ENCODE results near the gene FGF3.

Gene FGF3

DNA sequence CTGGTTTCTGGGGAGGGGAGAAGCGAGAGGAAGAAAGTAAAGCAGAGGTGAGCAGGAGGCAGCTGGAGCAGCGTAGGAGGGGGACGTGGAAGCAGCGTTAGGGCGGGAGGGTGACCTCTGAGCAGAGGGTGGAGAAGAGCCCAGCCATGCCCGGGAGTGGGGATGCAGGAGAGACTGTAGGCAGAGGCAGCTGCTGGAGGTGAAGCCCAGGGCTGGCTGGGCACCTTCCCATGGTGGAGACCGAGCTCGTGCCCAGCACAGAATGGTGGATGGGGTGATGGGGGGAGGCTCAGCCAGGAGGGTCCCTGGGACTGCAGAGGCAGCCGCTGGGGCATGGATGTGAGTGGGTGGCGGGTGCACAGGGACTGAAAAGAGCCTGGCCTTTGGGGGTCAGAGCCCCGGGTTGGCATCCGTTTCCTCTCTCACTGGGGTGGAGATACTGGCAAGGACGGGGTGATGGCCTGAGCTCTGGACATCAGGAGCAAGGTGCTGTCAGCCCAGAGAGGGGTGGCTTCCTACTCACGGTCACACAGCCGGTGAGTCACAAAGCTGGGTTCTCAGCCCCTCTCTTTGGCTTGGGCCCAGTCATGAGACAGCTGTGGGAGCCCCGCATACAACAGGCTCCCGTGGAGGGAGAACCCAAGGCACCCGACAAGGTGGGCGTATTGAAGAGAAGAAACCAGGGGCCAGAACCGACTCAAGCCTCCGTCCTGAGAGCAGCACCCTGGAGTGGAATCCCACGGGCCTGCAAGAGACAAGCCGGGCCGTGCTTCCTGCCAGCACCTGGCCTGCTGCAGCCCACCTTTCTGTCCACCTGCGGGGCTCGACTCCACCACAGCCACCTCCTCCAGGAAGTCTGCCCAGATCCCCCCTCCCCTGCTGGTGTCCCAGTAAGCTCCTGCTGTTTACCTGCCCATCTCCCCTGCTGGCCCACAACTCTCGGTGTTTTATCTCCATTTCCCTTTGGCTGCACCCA, 45.8 kb upstream of the FGF3 start:
- in situ Hi-C loops (cut with MboI; ENCODE audit: low pct_unique_long_range_greater_than_20kb, low sequenced_read_pairs, unreplicated experiment) = no loop called here
- DNase-seq (ENCODE audit: low spot score) = no peak
- TF ChIP-seq, protein P1, sequence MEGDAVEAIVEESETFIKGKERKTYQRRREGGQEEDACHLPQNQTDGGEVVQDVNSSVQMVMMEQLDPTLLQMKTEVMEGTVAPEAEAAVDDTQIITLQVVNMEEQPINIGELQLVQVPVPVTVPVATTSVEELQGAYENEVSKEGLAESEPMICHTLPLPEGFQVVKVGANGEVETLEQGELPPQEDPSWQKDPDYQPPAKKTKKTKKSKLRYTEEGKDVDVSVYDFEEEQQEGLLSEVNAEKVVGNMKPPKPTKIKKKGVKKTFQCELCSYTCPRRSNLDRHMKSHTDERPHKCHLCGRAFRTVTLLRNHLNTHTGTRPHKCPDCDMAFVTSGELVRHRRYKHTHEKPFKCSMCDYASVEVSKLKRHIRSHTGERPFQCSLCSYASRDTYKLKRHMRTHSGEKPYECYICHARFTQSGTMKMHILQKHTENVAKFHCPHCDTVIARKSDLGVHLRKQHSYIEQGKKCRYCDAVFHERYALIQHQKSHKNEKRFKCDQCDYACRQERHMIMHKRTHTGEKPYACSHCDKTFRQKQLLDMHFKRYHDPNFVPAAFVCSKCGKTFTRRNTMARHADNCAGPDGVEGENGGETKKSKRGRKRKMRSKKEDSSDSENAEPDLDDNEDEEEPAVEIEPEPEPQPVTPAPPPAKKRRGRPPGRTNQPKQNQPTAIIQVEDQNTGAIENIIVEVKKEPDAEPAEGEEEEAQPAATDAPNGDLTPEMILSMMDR (IDR thresholded peaks at IDR 0.05; ENCODE audit: extremely low read depth, insufficient read depth, missing control alignments) = no peak

DNA sequence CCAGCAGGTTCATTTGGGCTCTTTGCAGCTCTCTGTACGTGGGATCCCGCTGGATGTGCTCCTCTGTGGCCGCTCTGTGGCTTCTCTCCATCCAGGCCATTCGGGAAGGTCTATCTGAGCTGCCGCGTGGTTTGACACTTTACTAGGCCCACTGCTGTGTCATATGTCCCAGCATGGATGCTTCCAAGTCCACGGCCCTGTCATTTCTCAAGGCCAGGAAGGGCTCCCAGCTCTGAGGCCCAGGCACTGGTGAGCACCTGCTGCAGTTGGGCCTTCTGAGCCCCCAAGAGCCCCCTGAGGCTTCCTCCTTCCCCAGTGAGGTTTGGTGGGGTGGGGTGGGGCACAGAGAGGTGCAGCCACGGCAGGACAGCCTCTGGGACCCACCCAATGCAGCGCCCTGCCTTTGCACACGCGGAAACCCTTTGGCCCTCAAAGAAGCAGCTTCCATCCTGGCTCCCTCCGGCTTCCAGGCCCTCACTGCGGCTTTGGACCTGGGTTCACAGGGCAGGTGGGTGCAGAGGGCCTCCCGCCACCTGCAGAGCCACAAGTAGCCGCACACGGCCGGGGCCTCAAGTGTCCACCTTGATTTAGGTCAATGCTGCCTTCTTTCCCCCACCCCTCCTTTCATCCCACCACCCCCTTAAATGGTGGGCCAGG, 44.5 kb upstream of the FGF3 start:
- TF ChIP-seq, protein P1 (IDR thresholded peaks at IDR 0.05; ENCODE audit: extremely low read depth, insufficient read depth, missing control alignments) = no peak
- in situ Hi-C loops (cut with MboI; ENCODE audit: low pct_unique_long_range_greater_than_20kb, low sequenced_read_pairs, unreplicated experiment) = no loop called here
- no peak for DNase-seq (ENCODE audit: low spot score)

DNA sequence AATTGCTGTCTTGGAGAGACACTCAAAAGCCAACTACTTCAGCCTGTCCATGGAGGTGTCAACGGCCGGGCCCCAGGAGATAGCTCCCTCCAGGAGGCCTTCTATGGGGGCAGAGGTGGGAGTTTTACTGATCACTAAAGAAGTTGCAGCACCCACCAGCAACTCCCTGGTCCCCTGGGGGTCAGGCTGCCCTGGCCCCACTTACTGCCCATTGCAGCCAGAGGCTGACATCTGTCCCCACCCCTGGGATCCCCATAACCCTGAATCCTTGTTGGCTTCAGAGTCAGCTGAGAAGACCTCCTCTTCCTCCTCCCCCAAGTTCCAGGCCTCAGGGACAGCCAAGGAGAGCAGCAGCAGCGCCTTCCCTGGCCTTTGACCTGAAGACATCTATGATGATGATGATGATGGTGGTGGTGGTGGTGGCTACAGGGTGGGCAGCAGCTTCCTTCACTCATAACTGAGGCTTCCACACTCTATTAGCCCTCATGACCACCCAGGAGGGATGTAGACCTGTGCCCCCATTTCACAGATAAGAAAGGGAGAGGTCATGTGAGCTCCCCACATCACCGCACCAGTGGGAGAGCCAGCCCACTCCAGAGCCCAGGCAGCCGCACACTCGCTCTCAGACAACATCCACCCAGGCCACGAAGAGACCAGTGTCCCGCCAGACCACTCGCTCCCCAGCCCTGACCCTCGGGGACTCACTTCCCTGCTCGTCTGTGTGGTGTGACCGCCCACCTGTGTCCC, 43.8 kb upstream of the FGF3 start:
- no peak for DNase-seq (ENCODE audit: low spot score)
- in situ Hi-C loops (cut with MboI; ENCODE audit: low pct_unique_long_range_greater_than_20kb, low sequenced_read_pairs, unreplicated experiment) = no loop called here
- TF ChIP-seq, protein P1 (IDR thresholded peaks at IDR 0.05; ENCODE audit: extremely low read depth, insufficient read depth, missing control alignments) = no peak

DNA sequence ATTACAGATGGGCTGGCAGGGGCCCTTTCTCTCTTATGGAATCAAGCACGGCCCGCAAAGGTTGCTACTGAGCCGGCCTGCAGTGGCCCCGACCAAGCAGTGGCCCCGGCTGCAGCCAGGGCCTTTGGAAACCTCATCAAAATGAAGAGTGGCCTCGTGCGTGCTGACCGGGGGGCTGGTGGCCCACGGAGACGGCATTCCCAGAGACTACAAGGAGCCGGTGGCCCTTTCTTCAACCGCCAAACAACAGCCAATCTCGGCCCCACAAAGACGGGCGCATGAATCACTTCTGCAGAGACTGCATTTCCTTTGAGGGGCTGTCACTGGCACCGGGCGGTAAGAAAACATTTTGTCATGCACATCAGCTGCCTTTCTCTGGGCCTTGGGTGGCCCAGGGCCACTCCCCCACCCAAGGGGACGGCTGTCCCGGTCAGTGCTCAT, 43.1 kb upstream of the FGF3 start:
- TF ChIP-seq, protein P1 (IDR thresholded peaks at IDR 0.05; ENCODE audit: extremely low read depth, insufficient read depth, missing control alignments) = no peak
- in situ Hi-C loops (cut with MboI; ENCODE audit: low pct_unique_long_range_greater_than_20kb, low sequenced_read_pairs, unreplicated experiment) = no loop called here
- DNase-seq (ENCODE audit: low spot score) = no peak

DNA sequence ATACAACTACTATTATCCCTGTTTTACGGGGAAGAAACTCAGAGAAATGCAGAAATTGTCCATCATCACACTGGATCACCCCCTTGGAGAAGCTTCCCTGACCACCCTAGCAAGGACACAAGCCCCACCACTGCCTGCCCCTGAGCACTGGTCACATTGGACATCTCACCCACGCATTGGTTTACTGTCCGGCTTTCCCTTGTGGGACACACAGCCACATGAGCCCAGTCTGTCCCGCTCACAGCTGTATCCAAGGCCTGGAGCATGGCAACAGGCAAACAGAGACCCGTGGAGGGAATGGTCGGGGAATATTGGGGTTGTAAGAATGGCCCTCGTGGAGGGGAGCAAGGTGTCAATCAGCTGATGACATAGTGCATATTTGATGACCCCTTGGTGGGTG, 42.7 kb upstream of the FGF3 start:
- TF ChIP-seq, protein P1 (IDR thresholded peaks at IDR 0.05; ENCODE audit: extremely low read depth, insufficient read depth, missing control alignments) = no peak
- in situ Hi-C loops (cut with MboI; ENCODE audit: low pct_unique_long_range_greater_than_20kb, low sequenced_read_pairs, unreplicated experiment) = no loop called here
- DNase-seq (ENCODE audit: low spot score) = no peak

DNA sequence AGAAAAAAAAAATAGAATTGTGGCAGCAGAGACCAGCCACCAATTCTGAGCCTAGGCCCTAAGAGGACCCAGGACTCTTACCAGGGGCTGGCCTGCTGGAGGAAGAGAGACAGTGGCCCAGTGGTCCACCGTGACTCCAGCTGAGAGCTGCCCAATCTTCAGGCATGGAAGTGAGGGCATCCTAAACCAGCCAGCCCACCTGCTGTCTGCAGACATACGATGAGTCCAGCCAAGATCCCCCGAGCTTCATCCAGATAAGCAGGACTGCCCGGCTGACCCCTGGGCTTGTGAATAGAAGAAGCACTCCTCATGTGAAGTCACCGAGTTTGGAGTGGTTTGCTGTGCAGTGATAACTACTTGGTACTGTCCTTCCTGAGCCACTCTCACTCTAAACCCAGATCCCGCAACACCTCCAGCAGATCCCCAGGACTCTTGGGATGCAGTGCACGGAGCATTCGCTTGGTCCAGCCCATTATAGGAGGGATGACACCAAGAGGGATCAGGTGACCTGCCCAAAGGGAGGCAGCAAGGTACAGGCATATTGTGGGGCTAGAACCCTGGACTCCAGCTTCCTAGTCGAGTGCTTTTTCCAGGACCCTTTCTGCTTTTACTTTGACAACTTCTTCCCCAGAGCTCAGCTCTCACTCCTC, 41.7 kb upstream of the FGF3 start:
- DNase-seq (ENCODE audit: low spot score) = no peak
- in situ Hi-C loops (cut with MboI; ENCODE audit: low pct_unique_long_range_greater_than_20kb, low sequenced_read_pairs, unreplicated experiment) = no loop called here
- TF ChIP-seq, protein P1 (IDR thresholded peaks at IDR 0.05; ENCODE audit: extremely low read depth, insufficient read depth, missing control alignments) = no peak

All from GM13977 (cell line).